ENCODE data around the gene PSMD9. TPM values are rescaled to one million over a fixed set of nuclear protein-coding genes. Genes with fewer than 3 reads are reported as not detected.

Gene PSMD9
- total and polyA plus RNA-seq, 10 of the 15 experiments (the other 5 are each of a cell fraction or from before 2014, with no cell fraction given) = 14.6 to 152 (median 58.1) TPM

- FAIRE-seq = no peak
- Histone ChIP-seq H3K4me1 (ENCODE audit: control insufficient read depth, insufficient read depth, low read length) (no peaks in the 10 kb centered on the region; the same call in 1 of the 2 replicates), H4K20me1 (ENCODE audit: control insufficient read depth, insufficient read depth) (no peaks in the 10 kb centered on the region), H2AFZ (ENCODE audit: control insufficient read depth, low read depth, low read length) (no peak overlapping the region), H3K36me3 (ENCODE audit: control insufficient read depth in 2 of 2, insufficient read depth in 2 of 2, low read length in 1 of 2) (no peaks in the 10 kb centered on the region), H3K27me3 (replicated peaks in 1 of 2; ENCODE audit: control insufficient read depth in 2 of 2, insufficient read depth in 2 of 2, low read length in 1 of 2) (no peaks in the 10 kb centered on the region; a peak in 1 of 4 replicates), H3K9me3 (replicated peaks; ENCODE audit: control insufficient read depth, insufficient read depth, low read length) (no peaks in the 10 kb centered on the region), H3K79me2 (ENCODE audit: control insufficient read depth, insufficient read depth, low read length) (no peaks in the 10 kb centered on the region), H3K4me3 (no peak overlapping the region), H3K9ac (ENCODE audit: control insufficient read depth, insufficient read depth, low read length) (no peak overlapping the region), H3K4me2 (ENCODE audit: control insufficient read depth, insufficient read depth) (no peak overlapping the region), H3K27ac (ENCODE audit: control insufficient read depth, insufficient read depth) (no peak overlapping the region)
- ChIA-PET POLR2A (no interaction called here), RAD21 (ENCODE audit: unreplicated experiment) (no interaction called here), CTCF (interaction anchor here (1.0 kb wide), 1 partner anchor 8 kb away, joined by 3 read pairs; no protein-coding TSS in a partner anchor), SMC1A (ENCODE audit: uncharacterized antibody, unreplicated experiment) (interaction anchor here (1.0 kb wide), 1 partner anchor 10 kb away, joined by 3 read pairs; no protein-coding TSS in a partner anchor)
- in situ Hi-C loops (cut with MboI) = no loop called here
- no peak for ATAC-seq
- intact Hi-C loops (cut with micrococcal nuclease; ENCODE audit: unreplicated experiment) = no loop called here
- 73% methylated on average over 15 of the region's 15 CpGs for WGBS (ENCODE audit: insufficient coverage, insufficient replicate concordance, low lambda C conversion rate, missing lambda C conversion rate)
- no peak for DNase-seq (ENCODE audit: low read depth, low spot score)
- no TSS peak for BruUV-seq (replicated peaks)
- TF ChIP-seq, protein P1, sequence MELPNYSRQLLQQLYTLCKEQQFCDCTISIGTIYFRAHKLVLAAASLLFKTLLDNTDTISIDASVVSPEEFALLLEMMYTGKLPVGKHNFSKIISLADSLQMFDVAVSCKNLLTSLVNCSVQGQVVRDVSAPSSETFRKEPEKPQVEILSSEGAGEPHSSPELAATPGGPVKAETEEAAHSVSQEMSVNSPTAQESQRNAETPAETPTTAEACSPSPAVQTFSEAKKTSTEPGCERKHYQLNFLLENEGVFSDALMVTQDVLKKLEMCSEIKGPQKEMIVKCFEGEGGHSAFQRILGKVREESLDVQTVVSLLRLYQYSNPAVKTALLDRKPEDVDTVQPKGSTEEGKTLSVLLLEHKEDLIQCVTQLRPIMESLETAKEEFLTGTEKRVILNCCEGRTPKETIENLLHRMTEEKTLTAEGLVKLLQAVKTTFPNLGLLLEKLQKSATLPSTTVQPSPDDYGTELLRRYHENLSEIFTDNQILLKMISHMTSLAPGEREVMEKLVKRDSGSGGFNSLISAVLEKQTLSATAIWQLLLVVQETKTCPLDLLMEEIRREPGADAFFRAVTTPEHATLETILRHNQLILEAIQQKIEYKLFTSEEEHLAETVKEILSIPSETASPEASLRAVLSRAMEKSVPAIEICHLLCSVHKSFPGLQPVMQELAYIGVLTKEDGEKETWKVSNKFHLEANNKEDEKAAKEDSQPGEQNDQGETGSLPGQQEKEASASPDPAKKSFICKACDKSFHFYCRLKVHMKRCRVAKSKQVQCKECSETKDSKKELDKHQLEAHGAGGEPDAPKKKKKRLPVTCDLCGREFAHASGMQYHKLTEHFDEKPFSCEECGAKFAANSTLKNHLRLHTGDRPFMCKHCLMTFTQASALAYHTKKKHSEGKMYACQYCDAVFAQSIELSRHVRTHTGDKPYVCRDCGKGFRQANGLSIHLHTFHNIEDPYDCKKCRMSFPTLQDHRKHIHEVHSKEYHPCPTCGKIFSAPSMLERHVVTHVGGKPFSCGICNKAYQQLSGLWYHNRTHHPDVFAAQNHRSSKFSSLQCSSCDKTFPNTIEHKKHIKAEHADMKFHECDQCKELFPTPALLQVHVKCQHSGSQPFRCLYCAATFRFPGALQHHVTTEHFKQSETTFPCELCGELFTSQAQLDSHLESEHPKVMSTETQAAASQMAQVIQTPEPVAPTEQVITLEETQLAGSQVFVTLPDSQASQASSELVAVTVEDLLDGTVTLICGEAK (IDR thresholded peaks at IDR 0.05; ENCODE audit: borderline replicate concordance) = no peak
- TF ChIP-seq RCOR1 (conservative IDR thresholded peaks at IDR 0.05; ENCODE audit: low read depth, low read length) (no peak), ZNF207 (IDR thresholded peaks at IDR 0.05; ENCODE audit: borderline replicate concordance) (no peak), LARP7 (IDR thresholded peaks at IDR 0.05) (no peak), ZZZ3 (IDR thresholded peaks at IDR 0.05; ENCODE audit: control insufficient read depth, insufficient read length, low read depth) (no peak), SRF (IDR thresholded peaks at IDR 0.05; ENCODE audit: low read depth in 2 of 2, low read length in 2 of 2) (no peak), POLR2AphosphoS2 (IDR thresholded peaks at IDR 0.05; ENCODE audit: low read depth, low read length) (no peak), CHD4 (IDR thresholded peaks at IDR 0.05) (no peak), TCF3 (IDR thresholded peaks at IDR 0.05; ENCODE audit: borderline replicate concordance, insufficient read depth, low read depth, low read length) (no peak)
- TF ChIP-seq, protein P2, sequence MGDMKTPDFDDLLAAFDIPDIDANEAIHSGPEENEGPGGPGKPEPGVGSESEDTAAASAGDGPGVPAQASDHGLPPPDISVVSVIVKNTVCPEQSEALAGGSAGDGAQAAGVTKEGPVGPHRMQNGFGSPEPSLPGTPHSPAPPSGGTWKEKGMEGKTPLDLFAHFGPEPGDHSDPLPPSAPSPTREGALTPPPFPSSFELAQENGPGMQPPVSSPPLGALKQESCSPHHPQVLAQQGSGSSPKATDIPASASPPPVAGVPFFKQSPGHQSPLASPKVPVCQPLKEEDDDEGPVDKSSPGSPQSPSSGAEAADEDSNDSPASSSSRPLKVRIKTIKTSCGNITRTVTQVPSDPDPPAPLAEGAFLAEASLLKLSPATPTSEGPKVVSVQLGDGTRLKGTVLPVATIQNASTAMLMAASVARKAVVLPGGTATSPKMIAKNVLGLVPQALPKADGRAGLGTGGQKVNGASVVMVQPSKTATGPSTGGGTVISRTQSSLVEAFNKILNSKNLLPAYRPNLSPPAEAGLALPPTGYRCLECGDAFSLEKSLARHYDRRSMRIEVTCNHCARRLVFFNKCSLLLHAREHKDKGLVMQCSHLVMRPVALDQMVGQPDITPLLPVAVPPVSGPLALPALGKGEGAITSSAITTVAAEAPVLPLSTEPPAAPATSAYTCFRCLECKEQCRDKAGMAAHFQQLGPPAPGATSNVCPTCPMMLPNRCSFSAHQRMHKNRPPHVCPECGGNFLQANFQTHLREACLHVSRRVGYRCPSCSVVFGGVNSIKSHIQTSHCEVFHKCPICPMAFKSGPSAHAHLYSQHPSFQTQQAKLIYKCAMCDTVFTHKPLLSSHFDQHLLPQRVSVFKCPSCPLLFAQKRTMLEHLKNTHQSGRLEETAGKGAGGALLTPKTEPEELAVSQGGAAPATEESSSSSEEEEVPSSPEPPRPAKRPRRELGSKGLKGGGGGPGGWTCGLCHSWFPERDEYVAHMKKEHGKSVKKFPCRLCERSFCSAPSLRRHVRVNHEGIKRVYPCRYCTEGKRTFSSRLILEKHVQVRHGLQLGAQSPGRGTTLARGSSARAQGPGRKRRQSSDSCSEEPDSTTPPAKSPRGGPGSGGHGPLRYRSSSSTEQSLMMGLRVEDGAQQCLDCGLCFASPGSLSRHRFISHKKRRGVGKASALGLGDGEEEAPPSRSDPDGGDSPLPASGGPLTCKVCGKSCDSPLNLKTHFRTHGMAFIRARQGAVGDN (IDR thresholded peaks at IDR 0.05) = no peak
- TF ChIP-seq, protein P3, sequence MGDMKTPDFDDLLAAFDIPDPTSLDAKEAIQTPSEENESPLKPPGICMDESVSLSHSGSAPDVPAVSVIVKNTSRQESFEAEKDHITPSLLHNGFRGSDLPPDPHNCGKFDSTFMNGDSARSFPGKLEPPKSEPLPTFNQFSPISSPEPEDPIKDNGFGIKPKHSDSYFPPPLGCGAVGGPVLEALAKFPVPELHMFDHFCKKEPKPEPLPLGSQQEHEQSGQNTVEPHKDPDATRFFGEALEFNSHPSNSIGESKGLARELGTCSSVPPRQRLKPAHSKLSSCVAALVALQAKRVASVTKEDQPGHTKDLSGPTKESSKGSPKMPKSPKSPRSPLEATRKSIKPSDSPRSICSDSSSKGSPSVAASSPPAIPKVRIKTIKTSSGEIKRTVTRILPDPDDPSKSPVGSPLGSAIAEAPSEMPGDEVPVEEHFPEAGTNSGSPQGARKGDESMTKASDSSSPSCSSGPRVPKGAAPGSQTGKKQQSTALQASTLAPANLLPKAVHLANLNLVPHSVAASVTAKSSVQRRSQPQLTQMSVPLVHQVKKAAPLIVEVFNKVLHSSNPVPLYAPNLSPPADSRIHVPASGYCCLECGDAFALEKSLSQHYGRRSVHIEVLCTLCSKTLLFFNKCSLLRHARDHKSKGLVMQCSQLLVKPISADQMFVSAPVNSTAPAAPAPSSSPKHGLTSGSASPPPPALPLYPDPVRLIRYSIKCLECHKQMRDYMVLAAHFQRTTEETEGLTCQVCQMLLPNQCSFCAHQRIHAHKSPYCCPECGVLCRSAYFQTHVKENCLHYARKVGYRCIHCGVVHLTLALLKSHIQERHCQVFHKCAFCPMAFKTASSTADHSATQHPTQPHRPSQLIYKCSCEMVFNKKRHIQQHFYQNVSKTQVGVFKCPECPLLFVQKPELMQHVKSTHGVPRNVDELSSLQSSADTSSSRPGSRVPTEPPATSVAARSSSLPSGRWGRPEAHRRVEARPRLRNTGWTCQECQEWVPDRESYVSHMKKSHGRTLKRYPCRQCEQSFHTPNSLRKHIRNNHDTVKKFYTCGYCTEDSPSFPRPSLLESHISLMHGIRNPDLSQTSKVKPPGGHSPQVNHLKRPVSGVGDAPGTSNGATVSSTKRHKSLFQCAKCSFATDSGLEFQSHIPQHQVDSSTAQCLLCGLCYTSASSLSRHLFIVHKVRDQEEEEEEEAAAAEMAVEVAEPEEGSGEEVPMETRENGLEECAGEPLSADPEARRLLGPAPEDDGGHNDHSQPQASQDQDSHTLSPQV (IDR thresholded peaks at IDR 0.05) = no peak
Observed at GRCh38 chr12:121963341-121964018, 74.9 kb downstream of the PSMD9 start.

All from GM12878 (cell line).